Epidermal melanocyte (primary cell): ENCODE results near the gene SP7.
"Not testable (repeated sequence)": the region's sequence is repeated elsewhere in the genome, so short reads cannot be mapped to it uniquely, and the experiment has no call there.

Experiments
- DNase-seq: peaks from one replicate; pipeline ENCODE4 v3.0.0; 2011; ENCODE audit warnings: low spot score; ENCODE audit not compliant: insufficient read length

Gene SP7

DNA sequence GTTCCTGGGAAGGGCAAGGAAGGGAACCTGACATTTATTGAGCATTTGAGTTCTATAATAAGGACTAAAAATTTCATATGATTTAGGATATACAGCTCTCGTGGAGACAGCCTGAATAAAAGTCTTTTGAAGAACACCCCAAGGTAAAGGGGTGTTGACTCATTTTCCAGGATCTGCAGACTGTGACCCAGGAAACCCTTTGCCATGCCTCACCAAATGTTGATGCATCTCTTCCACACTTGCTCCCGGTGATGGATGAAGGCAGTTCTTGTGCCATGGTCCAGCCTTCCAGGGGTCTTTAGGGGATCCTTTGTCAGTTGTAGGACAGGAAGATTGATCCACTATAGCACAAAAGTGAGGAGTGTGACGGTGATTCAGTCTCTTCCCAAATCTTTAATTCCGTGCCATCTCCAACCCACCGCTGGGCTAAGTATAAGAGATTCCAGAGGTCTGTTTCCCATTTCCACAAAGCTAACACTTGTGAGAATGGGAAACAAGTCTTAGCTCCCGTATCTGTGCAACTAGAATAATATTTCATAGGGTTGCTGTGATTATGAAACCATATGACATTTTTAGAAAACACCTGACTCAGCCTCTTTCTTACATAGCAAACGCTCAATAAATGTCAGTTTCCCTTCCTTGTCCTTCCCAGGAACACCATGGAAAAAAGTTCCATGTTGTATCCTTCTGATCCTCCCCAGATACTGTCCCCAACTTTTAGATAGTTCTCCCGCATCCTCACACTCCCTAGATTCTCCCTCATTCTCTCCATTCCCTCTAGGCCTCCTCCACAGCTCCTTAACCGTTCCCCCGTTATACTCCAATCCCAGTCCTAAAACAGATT is 15.6 kb downstream of the SP7 start:
- DNase-seq: no peak

DNA sequence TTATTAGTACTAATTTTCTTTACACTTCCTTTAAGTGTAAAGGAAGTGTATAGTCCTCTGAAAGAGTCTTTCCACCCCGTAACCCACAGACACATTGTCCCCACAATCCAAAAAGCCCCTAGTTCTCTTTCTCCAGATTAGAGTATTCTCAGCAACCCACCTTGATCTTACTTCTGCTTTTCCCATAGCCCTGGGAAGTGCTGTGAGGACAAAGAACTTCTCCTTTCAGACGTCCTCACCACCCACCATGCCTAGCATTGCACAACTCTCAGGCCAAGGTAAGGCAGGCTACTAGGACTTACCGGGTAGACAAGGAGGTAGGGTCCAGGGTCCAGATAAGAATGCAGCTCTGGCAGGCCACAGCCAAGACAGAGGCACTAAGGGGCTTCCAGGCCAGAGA is 22.2 kb downstream of the SP7 start:
- DNase-seq: no peak

GRCh38 chr12:53308276-53308675 is 27.9 kb downstream of the SP7 start:
- DNase-seq: no peak

DNA sequence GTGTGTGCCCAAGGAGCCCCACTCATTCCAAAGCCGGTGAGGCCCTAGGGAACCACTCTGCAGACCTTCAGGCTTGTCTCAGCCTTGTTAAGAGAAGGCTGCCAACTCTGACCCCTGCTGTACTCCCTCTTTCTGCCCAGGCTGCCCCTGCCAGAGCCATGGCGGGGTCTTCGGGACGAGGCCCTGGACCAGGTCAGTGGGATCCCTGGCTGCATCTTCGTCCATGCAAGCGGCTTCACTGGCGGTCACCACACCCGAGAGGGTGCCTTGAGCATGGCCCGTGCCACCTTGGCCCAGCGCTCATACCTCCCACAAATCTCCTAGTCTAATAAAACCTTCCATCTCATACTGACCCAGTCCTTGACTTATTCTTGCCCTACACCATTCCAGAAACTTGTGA is 29.3 kb downstream of the SP7 start:
- no peak for DNase-seq

DNA sequence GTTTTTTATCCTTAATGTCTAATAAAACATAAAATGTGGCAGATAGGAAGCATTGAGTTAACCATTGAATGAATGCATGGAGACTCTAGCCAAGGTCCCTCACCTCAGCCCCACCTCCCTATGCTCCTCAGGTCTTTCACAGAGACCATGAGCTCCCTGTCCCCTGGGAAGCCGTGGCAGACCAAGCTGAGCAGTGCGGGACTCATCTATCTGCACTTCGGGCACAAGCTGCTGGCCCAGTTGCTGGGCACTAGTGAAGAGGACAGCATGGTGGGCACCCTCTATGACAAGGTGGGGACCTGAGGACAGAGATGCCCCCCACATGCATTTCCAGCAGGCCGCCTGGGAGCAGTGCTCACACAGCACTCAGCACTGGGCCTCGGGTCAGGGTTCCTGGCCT is 33.3 kb downstream of the SP7 start:
- no peak for DNase-seq

GRCh38 chr12:53300187-53300586 is 36.0 kb downstream of the SP7 start:
- no peak for DNase-seq

DNA sequence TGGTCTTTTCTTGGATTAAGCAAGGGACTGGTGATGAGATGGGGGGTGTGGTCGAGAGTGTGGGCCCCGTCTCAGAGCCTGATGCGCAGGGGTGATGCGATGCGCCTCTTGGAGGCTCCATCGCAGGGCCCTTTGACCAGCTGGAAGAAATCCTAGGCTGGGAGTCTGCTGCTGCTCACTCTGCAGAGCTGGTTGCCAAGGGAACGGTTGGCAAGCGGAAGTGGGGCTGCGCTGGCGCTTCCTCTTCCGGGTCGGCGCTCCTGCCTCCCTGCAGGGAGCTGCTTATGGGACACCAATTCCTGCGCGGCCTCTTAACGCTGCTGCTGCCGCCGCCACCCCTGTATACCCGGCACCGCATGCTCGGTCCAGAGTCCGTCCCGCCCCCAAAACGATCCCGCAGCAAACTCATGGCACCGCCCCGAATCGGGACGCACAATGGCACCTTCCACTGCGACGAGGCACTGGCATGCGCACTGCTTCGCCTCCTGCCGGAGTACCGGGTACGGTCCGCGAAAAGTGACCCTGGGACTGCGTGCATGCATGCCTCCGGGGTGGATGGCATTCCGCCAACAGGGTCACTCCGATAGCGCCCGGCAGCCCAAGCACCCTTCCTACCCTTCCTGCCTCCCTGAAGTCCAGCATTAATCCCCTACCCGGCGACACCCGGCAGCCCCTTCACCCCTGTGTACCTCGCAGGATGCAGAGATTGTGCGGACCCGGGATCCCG is 36.5 kb downstream of the SP7 start, which contains the start of gene MYG1:
MYG1 (plus strand) TSS at position 242 of the 727 bp plus-strand sequence; CDS start at position 285, 43 bp downstream.
- DNase-seq: peak; percentile 87

DNA sequence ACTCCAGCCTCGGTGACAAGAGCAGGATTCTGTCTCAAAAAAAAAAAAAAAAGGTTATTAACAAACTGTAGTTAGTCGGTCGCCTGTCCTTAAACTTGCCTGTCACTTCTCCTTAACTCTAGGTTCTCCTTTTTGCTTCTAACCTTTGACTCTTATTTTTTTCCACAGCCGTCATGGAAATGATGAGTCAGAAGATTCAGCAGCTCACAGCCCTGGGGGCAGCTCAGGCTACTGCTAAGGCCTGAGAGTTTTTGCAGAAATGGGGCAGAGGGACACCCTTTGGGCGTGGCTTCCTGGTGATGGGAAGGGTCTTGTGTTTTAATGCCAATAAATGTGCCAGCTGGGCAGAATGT is 37.1 kb downstream of the SP7 start:
- no peak for DNase-seq

DNA sequence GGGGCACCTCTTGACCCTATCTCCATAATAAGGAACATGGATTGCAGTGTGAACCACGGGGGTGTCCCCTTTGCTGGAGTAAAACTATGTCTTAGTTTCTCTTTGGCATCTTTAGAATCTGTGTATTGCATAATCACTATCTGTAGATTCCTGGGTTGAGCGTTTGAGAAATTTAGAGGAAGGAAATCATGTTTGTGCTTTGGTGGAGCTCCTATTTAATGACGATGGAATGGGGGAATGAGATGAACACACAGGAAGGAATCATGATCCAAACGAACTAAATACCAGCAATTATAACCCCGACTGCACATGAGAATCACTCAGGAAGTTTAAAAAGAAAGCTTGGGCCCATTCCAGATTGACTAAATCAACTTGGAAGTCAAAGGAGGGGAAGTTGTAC is 38.0 kb downstream of the SP7 start:
- no peak for DNase-seq

- DNase-seq: not testable (repeated sequence)
Measured at GRCh38 chr12:53297106-53297505, 39.0 kb downstream of the SP7 start.

DNA sequence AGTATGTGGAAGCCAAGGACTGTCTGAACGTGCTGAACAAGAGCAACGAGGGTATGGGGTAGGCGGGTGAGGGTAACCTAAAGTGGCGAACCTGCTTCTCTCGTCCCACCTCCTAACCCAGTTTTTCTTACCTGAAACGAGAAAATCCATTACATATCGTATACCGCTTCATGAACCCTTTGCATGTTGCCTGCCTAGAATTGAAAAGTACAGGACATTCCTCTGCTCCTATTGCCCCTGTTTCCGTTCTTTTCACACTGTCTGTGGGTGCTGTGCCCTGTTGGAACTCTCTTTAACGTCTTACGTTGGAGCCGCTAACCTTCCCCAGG is 40.3 kb downstream of the SP7 start:
- no peak for DNase-seq

- peak; percentile 84 for DNase-seq
Measured at GRCh38 chr12:53295070-53295890, 40.9 kb downstream of the SP7 start, which contains the start of gene PFDN5. Gene PFDN5, plus strand, starts transcription at chr12:53295542. Its CDS starts 26 bp downstream, at chr12:53295568.

GRCh38 chr12:53292426-53292825 is 43.7 kb downstream of the SP7 start:
- no peak for DNase-seq

DNA sequence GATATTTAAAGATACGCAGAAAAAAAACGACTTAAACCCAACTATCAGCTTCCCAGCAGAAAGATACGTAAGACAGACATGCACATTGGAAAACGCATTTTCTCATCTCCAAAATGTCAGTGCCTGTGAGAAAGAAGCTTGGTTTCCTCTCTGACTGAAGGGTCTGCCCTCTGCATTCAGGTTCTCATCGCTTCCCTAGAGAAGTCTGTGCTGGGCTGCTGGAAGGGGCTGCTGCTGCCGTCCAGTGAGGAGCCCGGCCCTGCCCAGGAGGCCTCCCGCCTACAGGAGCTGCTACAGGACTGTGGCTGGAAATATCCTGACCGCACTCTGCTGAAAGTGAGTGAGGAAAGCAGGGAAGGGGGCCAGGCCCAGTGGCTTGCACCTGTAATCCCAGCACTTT is 45.5 kb downstream of the SP7 start:
- DNase-seq: no peak

GRCh38 chr12:53289891-53290290 is 46.3 kb downstream of the SP7 start:
- DNase-seq: no peak

DNA sequence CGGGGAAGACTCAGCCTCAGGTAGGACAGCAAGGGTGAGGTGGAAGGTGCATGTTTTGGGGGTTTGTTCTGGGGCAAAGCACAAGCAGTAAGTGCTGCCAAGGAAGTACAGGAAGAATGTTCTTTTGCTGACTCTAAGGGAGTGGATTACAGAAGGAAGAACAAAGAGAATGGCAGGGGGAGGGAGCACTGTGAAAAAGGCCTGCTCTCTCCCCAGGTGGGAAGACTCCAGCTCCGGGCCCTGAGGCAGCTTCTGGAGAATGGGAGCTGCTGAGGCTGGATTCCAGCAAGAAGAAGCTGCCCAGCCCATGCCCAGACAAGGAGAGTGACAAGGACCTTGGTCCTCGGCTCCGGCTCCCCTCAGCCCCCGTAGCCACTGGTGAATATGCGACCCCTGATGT is 47.8 kb downstream of the SP7 start:
- no peak for DNase-seq

- DNase-seq: peak; percentile 77
Measured at GRCh38 chr12:53287741-53288216, 48.4 kb downstream of the SP7 start.

DNA sequence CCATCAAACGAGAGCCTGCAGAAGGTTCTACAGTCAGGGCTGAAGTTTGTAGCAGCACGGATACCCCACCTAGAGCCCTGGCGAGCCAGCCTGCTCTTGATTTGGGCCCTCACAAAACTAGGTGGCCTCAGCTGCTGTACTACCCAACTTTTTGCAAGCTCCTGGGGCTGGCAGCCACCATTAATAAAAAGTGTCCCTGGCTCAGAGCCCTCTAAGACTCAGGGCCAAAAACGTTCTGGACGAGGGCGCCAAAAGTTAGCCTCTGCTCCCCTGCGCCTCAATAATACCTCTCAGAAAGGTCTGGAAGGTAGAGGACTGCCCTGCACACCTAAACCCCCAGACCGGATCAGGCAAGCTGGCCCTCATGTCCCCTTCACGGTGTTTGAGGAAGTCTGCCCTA is 49.7 kb downstream of the SP7 start:
- DNase-seq: no peak

DNA sequence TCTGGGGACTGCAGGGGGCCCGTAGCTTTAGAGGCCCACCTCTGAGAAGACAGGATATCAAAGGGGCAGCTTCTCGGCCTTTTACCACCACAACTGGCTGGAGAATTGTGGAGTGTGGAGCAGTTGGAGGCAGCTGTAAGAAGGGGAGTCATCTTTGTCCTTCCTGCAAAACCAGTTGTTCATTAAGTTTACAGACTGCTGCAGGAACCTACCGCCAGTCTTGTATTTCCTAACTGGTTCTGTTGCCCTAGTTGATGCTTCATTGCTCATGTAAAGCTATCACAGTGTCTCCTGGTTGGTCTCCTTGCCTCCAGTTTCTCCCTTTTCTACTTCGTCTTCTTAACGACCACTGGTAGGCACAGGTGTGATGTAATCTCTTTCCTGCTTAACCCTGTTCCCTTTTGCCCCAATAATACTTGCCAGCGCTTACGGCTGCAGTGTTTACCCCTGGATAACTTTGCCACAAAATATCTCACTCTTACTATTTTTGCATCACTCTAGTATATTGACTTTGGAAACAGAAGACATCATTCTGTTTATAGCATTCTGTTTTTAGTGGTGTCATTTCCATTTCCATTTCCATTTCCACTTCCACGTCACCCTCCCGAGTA is 56.2 kb downstream of the SP7 start:
- no peak for DNase-seq

- DNase-seq: no peak
Measured at GRCh38 chr12:53279283-53279869, 56.8 kb downstream of the SP7 start.

DNA sequence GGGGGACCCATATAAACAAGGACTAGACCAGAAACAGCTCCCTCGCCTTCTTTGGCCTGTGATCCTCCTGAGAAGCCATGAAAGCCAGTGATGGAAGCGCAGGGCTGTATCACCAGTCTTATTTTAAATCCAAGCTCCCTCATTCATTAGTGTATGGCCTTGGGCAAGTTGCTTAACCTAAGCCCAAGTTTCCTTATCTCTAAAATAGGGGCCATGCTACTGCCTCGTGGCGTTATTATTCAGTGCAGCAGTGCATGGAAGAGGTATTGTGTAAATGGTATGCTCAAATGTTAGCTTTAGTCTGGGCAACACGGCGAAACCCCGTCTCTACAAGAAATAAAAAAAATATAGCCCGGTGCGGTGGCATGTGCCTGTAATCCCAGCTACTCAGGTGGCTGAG is 58.2 kb downstream of the SP7 start:
- DNase-seq: no peak
